Transverse colon (tissue), 4 donors: ENCODE measurements around the gene FAM131C. TPM values are rescaled to one million over a fixed set of nuclear protein-coding genes. Genes with fewer than 3 reads are reported as not detected.

Experiments
- DNase-seq: peaks from one replicate; pipeline ENCODE4 v3.0.0-alpha.2; 2019
- H3K27ac ChIP-seq, 4 donors: fragments of 200-600 bp; sonication (generic); 2 replicates each; pipeline ENCODE4 v1.5.1; 2016 to 2018; ENCODE audit warnings: inconsistent platforms in 4 of 4
- H3K27me3 ChIP-seq: fragments of 200-600 bp; sonication (generic); 2 replicates; pipeline ENCODE4 v1.5.1; 2017; ENCODE audit warnings: inconsistent platforms
- H3K36me3 ChIP-seq, 4 donors: fragments of 200-600 bp; sonication (generic); 2 replicates each; pipeline ENCODE4 v1.5.1; 2017 to 2019; ENCODE audit warnings: inconsistent platforms in 4 of 4
- H3K4me1 ChIP-seq, 4 donors: fragments of 200-600 bp; sonication (generic); 2 replicates each; pipeline ENCODE4 v1.5.1; 2017 to 2020; ENCODE audit warnings: inconsistent platforms in 4 of 4
- H3K4me3 ChIP-seq, 4 donors: fragments of 200-600 bp; sonication (generic); 1 replicate in 1 of 4; 2 replicates in 3 of 4; pipeline versions ENCODE4 v1.5.1 to v1.6.1; 2017 to 2019; ENCODE audit warnings: inconsistent platforms in 4 of 4
- H3K9me3 ChIP-seq, 2 donors: fragments of 200-600 bp; sonication (generic); 2 replicates each; pipeline ENCODE4 v1.5.1; 2017 to 2019; ENCODE audit warnings: inconsistent platforms in 2 of 2
- EP300 ChIP-seq: sonication (generic); formaldehyde crosslinking; IDR thresholded peaks from one replicate; pipeline ENCODE4 v1.6.1; 2017; ENCODE audit warnings: antibody characterized with exemption, low read depth
- POLR2A ChIP-seq: fragments of 450-650 bp; IDR thresholded peaks from one replicate; pipeline ENCODE4 v1.6.1; 2016; ENCODE audit warnings: antibody characterized with exemption, mild to moderate bottlenecking, moderate library complexity
- POLR2AphosphoS5 ChIP-seq, 3 donors: sonication (generic); formaldehyde crosslinking; IDR thresholded peaks; one replicate each; pipeline ENCODE4 v1.6.1; 2016; ENCODE audit warnings: antibody characterized with exemption in 3 of 3
- WGBS, 2 donors: methylation state at CpG; one replicate each; pipeline ENCODE4 v1.1.5; 2018; ENCODE audit warnings: low coverage in 1 of 2; 5-methylcytosine and 5-hydroxymethylcytosine counted together
- in situ Hi-C, 4 donors: fragments of 200-750 bp; cut with MboI; loops; one replicate each; pipeline versions ENCODE4 v1.15.0 to v1.15.1; 2017; ENCODE audit warnings: low sequenced_read_pairs in 3 of 4, low pct_ligation_motif_present in 1 of 4, low pct_unique_long_range_greater_than_20kb in 1 of 4
- intact Hi-C: fragments of 100-400 bp; cut with DNase I; formaldehyde crosslinking; loops from one replicate; pipeline ENCODE4 v1.15.1; 2023; ENCODE audit warnings: low total_unique reads
- total RNA-seq, 4 donors: library from RNA; depleted of rRNA; stranded (reverse); fragments of >200 nt; gene quantifications; one replicate each; pipeline ENCODE4 v1.1.0, GENCODE V29; 2016
- TF ChIP-seq, protein P1 (sequence below), 5 experiments: fragments of 200-600 bp in 3 of 5; fragments of 450-650 bp in 2 of 5; sonication (generic) in 3 of 5; IDR thresholded peaks; 1 replicate in 2 of 5; 2 replicates in 3 of 5; pipeline ENCODE4 v1.5.1; 2016 to 2017; ENCODE audit warnings: antibody characterized with exemption in 5 of 5, inconsistent platforms in 3 of 5, mild to moderate bottlenecking in 2 of 5, moderate library complexity in 1 of 5

Gene FAM131C
- total RNA-seq, 4 donors from 2014 or later: 1.2 TPM; not detected in 3

DNA sequence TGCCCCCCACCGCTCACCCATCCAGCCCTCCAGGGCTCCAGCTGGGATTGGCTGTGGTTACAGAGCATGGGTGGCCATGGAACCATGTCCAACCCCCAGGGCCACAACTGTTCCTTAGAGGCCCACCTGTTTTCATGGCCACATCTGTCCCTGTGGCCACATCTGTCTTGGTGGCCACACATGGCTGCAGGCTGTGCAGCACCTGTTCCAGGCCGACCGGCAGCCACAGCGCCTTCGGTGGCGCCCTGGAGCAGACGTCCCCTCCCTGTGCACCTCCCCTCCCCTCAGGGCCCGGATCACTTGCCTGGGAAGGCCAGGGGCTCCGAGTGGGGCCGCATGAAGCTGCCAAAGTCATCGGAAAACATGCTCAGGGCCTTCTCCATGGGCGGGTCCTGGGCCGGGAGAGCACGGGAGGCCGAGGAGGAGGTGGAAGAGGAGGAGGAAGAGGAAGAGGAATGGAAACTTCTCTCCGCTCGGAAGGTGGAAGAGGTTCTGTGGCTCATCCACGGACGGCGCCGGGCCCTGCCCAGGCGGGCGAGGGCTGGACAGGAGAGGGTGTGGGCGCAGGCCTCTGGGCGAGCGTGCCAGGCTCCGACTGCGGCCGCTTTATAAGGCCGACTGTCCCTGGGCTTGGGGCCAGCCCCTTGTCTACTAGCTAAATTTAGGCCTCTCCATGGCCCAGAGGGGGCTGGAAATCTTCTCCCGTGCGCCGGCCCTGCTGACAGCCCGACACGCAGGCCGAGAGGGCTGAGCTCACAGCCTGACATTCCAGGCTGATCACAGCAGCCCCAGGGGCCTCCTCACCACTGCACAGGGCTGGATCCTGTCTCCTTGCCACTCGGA is 55.8 kb downstream of the FAM131C start, which contains the start of gene HSPB7:
HSPB7 (minus strand) TSS at position 583 of the 843 bp plus-strand sequence; CDS start at position 503, 80 bp downstream.
- Histone ChIP-seq H3K4me1 (peaks cover 28 to 44% (median 44%) of the 10 kb centered on the region in 4 donors), H3K36me3 (no peaks in the 10 kb centered on the region), H3K4me3 (peak within 1 kb of the TSS; percentile 2 to 32 (median 20)), H3K27me3 (no peaks in the 10 kb centered on the region), H3K27ac (peak within 1 kb of the TSS; percentile 83 to 92 (median 87)), H3K9me3 (no peaks in the 10 kb centered on the region)
- intact Hi-C loops (no loop called here), in situ Hi-C loops (no loop called here)
- 43% methylated on average over 37 of the region's 37 CpGs; no CpG with 5 or more reads in 1 of the 2 donors for WGBS, 2 donors
- DNase-seq: peak; percentile 69
- TF ChIP-seq, protein P1, sequence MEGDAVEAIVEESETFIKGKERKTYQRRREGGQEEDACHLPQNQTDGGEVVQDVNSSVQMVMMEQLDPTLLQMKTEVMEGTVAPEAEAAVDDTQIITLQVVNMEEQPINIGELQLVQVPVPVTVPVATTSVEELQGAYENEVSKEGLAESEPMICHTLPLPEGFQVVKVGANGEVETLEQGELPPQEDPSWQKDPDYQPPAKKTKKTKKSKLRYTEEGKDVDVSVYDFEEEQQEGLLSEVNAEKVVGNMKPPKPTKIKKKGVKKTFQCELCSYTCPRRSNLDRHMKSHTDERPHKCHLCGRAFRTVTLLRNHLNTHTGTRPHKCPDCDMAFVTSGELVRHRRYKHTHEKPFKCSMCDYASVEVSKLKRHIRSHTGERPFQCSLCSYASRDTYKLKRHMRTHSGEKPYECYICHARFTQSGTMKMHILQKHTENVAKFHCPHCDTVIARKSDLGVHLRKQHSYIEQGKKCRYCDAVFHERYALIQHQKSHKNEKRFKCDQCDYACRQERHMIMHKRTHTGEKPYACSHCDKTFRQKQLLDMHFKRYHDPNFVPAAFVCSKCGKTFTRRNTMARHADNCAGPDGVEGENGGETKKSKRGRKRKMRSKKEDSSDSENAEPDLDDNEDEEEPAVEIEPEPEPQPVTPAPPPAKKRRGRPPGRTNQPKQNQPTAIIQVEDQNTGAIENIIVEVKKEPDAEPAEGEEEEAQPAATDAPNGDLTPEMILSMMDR (IDR thresholded peaks at IDR 0.05): no peak
- TF ChIP-seq POLR2AphosphoS5 (IDR thresholded peaks at IDR 0.05): peak; percentile 82 to 87 (median 83)
- peak; percentile 21 for TF ChIP-seq EP300
- TF ChIP-seq POLR2A: peak; percentile 59

DNA sequence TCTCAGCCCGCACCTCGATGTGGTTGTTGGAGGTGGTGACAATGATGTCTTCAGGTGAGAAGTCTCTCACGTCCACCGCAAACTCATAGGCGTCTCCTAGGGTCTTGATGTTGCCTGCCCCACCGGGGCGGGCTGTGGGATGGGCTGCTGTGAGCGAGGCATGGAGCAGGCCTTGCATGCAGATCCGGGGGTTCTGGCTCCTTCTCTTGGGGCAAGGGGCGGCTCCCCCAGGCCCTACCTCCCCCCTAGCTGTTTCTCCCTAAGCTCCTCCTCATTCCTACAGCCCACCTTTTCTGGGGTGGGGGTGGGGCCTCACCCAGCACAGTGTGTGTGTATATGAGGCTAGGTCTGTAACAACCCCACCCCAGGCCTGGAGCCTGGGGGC is 56.4 kb downstream of the FAM131C start:
- no peaks in the 10 kb centered on the region for H3K36me3 ChIP-seq
- 76% methylated on average over 10 of the region's 10 CpGs; no CpG with 5 or more reads in 1 of the 2 donors for WGBS, 2 donors
- no peak for TF ChIP-seq POLR2A
- TF ChIP-seq EP300: no peak
- TF ChIP-seq, protein P1 (IDR thresholded peaks at IDR 0.05): no peak
- TF ChIP-seq POLR2AphosphoS5 (IDR thresholded peaks at IDR 0.05): no peak
- peak overlapping the region; percentile 83 to 92 (median 87) for H3K27ac ChIP-seq
- no peaks in the 10 kb centered on the region for H3K9me3 ChIP-seq
- peak overlapping the region; percentile 2 to 32 (median 20) for H3K4me3 ChIP-seq
- H3K4me1 ChIP-seq: peaks cover 32 to 48% (median 46%) of the 10 kb centered on the region in 4 donors
- intact Hi-C loops (no loop called here), in situ Hi-C loops (no loop called here)
- no peak for DNase-seq
- no peaks in the 10 kb centered on the region for H3K27me3 ChIP-seq

DNA sequence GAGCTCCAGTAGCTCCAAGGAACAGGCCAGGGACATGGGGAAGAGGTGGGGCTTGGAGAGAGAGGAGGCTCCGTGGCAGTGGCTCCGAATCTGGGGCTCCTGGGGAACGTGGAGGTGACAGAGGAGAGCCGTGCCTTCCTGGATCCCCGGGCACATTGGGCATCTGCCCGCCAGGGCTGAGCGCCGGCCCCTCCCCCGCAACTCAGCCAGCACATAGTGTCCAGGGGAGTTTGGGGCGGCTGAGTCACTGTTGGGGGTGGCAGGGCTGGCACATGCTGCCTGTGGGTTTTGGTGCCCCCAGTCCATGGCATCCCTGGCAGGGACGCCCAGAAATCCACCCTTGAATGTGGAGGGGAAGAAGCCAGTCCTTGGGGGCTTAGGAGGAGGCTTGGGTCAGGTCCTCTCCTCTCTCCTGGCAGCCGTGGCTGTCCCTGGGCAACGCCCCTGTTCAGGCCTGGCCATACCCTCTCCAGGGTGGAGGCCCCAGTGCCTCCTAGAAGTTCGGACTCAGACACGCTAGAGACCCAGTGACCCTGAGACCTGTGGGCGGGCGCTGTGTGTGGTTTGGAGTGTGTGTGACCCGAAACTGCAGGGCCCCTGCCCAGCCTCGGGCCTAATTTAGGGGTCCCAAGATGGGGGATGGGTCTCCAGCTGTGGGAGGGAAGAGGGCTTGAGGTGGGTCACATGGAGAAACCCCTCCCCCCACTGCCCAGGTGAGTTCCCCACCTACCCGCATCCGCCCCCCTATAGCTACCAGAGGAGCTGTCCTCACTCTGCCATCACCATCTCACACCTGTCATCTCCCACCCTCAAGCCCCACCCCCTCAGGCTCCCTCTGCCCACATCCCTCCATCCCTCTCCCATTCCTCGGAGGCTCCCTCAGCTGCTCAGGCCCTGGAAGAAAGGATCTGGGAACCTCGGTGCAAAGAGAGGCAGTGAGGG is 57.2 kb downstream of the FAM131C start:
- Histone ChIP-seq H3K36me3 (no peaks in the 10 kb centered on the region), H3K27ac (peak overlapping the region; percentile 83 to 92 (median 87)), H3K4me1 (peaks cover 32 to 48% (median 46%) of the 10 kb centered on the region in 4 donors), H3K9me3 (no peaks in the 10 kb centered on the region), H3K4me3 (peak overlapping the region in 3 of 4 donors; percentile 8 to 32 (median 32)), H3K27me3 (no peaks in the 10 kb centered on the region)
- in situ Hi-C loops (no loop called here), intact Hi-C loops (no loop called here)
- TF ChIP-seq POLR2A (no peak), POLR2AphosphoS5 (IDR thresholded peaks at IDR 0.05) (peak; percentile 36 to 67 (median 54)), EP300 (peak; percentile 76)
- TF ChIP-seq, protein P1 (IDR thresholded peaks at IDR 0.05): no peak
- 67% methylated on average over 23 of the region's 23 CpGs; no CpG with 5 or more reads in 1 of the 2 donors for WGBS, 2 donors
- DNase-seq: peak; percentile 46
